HepG2 (cell line): ENCODE results near the gene RASSF7. TPM values are rescaled to one million over a fixed set of nuclear protein-coding genes. Genes with fewer than 3 reads are reported as not detected.

Experiments used
- AGO1 ChIP-seq: fragments of 200-400 bp; formaldehyde crosslinking; IDR thresholded peaks from 2 replicates; pipeline ENCODE4 v1.6.1; 2017; ENCODE audit warnings: mild to moderate bottlenecking, low read depth, low read length, moderate library complexity; ENCODE audit not compliant: poor library complexity, severe bottlenecking
- CCAR2 ChIP-seq: fragments of 200-400 bp; formaldehyde crosslinking; optimal IDR thresholded peaks from 2 replicates; pipeline ENCODE3; 2018; ENCODE audit warnings: low read depth, mild to moderate bottlenecking, low read length, moderate library complexity
- EEA1 ChIP-seq: sonication (generic); formaldehyde crosslinking; IDR thresholded peaks from 2 replicates; pipeline ENCODE4 v1.5.1; 2020; ENCODE audit warnings: mild to moderate bottlenecking, missing genetic modification reagents, borderline replicate concordance
- IKZF4 ChIP-seq: sonication (generic); formaldehyde crosslinking; IDR thresholded peaks from 2 replicates; pipeline ENCODE4 v1.5.1; 2020; ENCODE audit warnings: borderline replicate concordance, mild to moderate bottlenecking, low read depth, missing genetic modification reagents; ENCODE audit errors: not compliant biosample characterization
- NR3C1 ChIP-seq: sonication (generic); formaldehyde crosslinking; IDR thresholded peaks from 2 replicates; pipeline ENCODE4 v1.4.0; 2020; ENCODE audit warnings: missing genetic modification reagents
- TBX3 ChIP-seq: fragments of 450-650 bp; IDR thresholded peaks from 2 replicates; pipeline ENCODE4 v1.6.1; 2017; ENCODE audit warnings: antibody characterized with exemption, mild to moderate bottlenecking, inconsistent platforms, borderline replicate concordance
- TCF7L2 ChIP-seq: IDR thresholded peaks from 2 replicates; pipeline ENCODE4 v1.6.1; 2011; ENCODE audit warnings: mild to moderate bottlenecking, low read depth, low read length, moderate library complexity
- ZFP90 ChIP-seq: sonication (generic); formaldehyde crosslinking; IDR thresholded peaks from 2 replicates; pipeline ENCODE4 v1.8.0; 2022; ENCODE audit warnings: missing genetic modification reagents, mild to moderate bottlenecking, inconsistent platforms, borderline replicate concordance
- polyA plus RNA-seq, 8 experiments: library from polyadenylated mRNA; depleted of rRNA in 3 of 8; stranded (reverse) in 7 of 8; unstranded in 1 of 8; fragments of >200 nt; fragmentation: Illumina TruSeq in 4 of 8; extraction: Trizol in 4 of 8; gene quantifications; 2 replicates each; pipeline versions ENCODE4 v1.2.1 to v1.2.3, GENCODE V29; 2011 to 2016; ENCODE audit warnings: low read depth in 4 of 8, missing spikeins in 1 of 8, mixed read lengths in 1 of 8; ENCODE audit not compliant: insufficient read depth in 1 of 8
- total RNA-seq, 5 experiments: library from RNA; depleted of rRNA; stranded (reverse); fragments of >200 nt; fragmentation: Illumina TruSeq; extraction: Trizol; gene quantifications; 2 replicates each; pipeline ENCODE4 v1.2.3, GENCODE V29; 2016; ENCODE audit warnings: low read depth in 1 of 5
- TF ChIP-seq, protein P1 (sequence below): IDR thresholded peaks from 2 replicates; pipeline ENCODE4 v1.6.1; 2016; ENCODE audit warnings: low read depth, missing genetic modification reagents, missing compliant biosample characterization
- TF ChIP-seq, protein P2 (sequence below): IDR thresholded peaks from 2 replicates; pipeline ENCODE4 v1.6.1; 2016; ENCODE audit warnings: low read depth
- TF ChIP-seq, protein P3 (sequence below): sonication (generic); formaldehyde crosslinking; IDR thresholded peaks from 2 replicates; pipeline ENCODE4 v1.8.0; 2022; ENCODE audit warnings: missing genetic modification reagents, low read depth, mild to moderate bottlenecking, borderline replicate concordance
- TF ChIP-seq, protein P4 (sequence below): IDR thresholded peaks from 2 replicates; pipeline ENCODE4 v1.6.1; 2016; ENCODE audit warnings: missing compliant biosample characterization, missing genetic modification reagents, borderline replicate concordance
- TF ChIP-seq, protein P5 (sequence below): sonication (generic); formaldehyde crosslinking; IDR thresholded peaks from 2 replicates; pipeline ENCODE4 v1.9.0; 2021; ENCODE audit warnings: missing genetic modification reagents, borderline replicate concordance
- TF ChIP-seq, protein P6 (sequence below): sonication (generic); formaldehyde crosslinking; IDR thresholded peaks from 2 replicates; pipeline ENCODE4 v1.4.0; 2020; ENCODE audit warnings: mild to moderate bottlenecking, missing genetic modification reagents

RASSF7 gene
- total and polyA plus RNA-seq, 2 of the 13 experiments (the other 11 are each of a cell fraction or from before 2014, with no cell fraction given): 20.2 to 28.6 TPM

DNA sequence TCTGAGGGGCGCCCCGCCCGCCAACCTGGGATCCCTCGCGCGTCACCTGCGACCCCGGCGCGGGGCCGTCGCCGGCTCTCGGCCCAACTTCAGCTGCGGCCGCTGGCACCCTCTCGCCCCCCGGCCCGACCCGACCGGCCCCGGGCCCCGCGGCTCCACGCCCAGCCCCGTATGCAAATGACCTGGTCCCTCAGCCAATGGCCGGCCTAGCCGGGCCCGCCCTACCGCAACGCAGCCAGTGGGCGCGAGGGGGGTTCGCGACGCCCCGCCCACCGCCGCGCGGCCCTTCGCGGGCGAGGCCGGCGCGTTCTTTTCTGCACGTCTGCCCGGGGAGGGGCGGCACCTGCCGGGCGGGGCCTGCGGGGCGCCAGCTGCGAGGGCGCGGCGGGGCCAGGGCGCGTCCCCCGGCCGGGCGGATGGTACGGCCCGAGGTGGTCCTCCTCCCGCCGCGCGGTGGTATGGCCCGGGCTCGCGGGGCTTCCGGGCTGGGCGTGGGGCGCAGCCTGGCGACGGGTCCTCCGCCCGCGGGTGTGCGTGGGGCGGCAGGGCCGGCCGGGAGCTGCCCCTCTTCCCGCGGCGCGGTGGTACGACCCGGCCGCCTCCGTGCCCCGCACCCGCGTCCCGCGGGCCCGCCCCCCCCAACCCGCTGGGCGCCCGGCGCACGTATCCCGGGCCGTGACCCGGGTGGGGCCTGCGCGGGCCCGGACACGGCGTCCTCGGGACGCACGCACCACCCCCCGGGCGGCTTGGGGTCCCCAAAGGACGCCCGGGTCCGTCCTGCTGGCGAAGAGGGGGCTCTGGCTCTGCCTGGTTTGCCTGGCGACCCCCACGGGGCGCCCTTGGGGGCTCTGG is 7.8 kb downstream of the RASSF7 start (continued):
- TF ChIP-seq, protein P1, sequence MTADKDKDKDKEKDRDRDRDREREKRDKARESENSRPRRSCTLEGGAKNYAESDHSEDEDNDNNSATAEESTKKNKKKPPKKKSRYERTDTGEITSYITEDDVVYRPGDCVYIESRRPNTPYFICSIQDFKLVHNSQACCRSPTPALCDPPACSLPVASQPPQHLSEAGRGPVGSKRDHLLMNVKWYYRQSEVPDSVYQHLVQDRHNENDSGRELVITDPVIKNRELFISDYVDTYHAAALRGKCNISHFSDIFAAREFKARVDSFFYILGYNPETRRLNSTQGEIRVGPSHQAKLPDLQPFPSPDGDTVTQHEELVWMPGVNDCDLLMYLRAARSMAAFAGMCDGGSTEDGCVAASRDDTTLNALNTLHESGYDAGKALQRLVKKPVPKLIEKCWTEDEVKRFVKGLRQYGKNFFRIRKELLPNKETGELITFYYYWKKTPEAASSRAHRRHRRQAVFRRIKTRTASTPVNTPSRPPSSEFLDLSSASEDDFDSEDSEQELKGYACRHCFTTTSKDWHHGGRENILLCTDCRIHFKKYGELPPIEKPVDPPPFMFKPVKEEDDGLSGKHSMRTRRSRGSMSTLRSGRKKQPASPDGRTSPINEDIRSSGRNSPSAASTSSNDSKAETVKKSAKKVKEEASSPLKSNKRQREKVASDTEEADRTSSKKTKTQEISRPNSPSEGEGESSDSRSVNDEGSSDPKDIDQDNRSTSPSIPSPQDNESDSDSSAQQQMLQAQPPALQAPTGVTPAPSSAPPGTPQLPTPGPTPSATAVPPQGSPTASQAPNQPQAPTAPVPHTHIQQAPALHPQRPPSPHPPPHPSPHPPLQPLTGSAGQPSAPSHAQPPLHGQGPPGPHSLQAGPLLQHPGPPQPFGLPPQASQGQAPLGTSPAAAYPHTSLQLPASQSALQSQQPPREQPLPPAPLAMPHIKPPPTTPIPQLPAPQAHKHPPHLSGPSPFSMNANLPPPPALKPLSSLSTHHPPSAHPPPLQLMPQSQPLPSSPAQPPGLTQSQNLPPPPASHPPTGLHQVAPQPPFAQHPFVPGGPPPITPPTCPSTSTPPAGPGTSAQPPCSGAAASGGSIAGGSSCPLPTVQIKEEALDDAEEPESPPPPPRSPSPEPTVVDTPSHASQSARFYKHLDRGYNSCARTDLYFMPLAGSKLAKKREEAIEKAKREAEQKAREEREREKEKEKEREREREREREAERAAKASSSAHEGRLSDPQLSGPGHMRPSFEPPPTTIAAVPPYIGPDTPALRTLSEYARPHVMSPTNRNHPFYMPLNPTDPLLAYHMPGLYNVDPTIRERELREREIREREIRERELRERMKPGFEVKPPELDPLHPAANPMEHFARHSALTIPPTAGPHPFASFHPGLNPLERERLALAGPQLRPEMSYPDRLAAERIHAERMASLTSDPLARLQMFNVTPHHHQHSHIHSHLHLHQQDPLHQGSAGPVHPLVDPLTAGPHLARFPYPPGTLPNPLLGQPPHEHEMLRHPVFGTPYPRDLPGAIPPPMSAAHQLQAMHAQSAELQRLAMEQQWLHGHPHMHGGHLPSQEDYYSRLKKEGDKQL (CRISPR knock-in tag): no peak
- TF ChIP-seq, protein P2, sequence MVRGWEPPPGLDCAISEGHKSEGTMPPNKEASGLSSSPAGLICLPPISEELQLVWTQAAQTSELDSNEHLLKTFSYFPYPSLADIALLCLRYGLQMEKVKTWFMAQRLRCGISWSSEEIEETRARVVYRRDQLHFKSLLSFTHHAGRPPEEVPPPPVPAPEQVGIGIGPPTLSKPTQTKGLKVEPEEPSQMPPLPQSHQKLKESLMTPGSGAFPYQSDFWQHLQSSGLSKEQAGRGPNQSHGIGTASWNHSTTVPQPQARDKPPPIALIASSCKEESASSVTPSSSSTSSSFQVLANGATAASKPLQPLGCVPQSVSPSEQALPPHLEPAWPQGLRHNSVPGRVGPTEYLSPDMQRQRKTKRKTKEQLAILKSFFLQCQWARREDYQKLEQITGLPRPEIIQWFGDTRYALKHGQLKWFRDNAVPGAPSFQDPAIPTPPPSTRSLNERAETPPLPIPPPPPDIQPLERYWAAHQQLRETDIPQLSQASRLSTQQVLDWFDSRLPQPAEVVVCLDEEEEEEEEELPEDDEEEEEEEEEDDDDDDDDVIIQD: no peak
- TF ChIP-seq CCAR2 (no peak), ZFP90 (no peak), EEA1 (no peak), IKZF4 (CRISPR knock-in tag) (no peak), NR3C1 (CRISPR knock-in tag) (no peak), TCF7L2 (no peak), TBX3 (no peak), AGO1 (no peak)
- TF ChIP-seq, protein P3, sequence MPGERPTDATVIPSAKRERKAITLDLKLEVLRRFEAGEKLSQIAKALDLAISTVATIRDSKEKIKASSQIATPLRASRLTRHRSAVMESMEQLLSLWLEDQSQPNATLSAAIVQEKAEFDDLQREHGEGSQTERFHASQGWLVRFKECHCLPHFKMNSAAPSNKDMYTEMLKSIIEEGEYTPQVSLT: no peak
- TF ChIP-seq, protein P4, sequence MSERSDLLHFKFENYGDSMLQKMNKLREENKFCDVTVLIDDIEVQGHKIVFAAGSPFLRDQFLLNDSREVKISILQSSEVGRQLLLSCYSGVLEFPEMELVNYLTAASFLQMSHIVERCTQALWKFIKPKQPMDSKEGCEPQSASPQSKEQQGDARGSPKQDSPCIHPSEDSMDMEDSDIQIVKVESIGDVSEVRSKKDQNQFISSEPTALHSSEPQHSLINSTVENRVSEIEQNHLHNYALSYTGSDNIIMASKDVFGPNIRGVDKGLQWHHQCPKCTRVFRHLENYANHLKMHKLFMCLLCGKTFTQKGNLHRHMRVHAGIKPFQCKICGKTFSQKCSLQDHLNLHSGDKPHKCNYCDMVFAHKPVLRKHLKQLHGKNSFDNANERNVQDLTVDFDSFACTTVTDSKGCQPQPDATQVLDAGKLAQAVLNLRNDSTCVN (CRISPR knock-in tag): no peak
- TF ChIP-seq, protein P5, sequence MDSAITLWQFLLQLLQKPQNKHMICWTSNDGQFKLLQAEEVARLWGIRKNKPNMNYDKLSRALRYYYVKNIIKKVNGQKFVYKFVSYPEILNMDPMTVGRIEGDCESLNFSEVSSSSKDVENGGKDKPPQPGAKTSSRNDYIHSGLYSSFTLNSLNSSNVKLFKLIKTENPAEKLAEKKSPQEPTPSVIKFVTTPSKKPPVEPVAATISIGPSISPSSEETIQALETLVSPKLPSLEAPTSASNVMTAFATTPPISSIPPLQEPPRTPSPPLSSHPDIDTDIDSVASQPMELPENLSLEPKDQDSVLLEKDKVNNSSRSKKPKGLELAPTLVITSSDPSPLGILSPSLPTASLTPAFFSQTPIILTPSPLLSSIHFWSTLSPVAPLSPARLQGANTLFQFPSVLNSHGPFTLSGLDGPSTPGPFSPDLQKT (CRISPR knock-in tag): no peak
- TF ChIP-seq, protein P6, sequence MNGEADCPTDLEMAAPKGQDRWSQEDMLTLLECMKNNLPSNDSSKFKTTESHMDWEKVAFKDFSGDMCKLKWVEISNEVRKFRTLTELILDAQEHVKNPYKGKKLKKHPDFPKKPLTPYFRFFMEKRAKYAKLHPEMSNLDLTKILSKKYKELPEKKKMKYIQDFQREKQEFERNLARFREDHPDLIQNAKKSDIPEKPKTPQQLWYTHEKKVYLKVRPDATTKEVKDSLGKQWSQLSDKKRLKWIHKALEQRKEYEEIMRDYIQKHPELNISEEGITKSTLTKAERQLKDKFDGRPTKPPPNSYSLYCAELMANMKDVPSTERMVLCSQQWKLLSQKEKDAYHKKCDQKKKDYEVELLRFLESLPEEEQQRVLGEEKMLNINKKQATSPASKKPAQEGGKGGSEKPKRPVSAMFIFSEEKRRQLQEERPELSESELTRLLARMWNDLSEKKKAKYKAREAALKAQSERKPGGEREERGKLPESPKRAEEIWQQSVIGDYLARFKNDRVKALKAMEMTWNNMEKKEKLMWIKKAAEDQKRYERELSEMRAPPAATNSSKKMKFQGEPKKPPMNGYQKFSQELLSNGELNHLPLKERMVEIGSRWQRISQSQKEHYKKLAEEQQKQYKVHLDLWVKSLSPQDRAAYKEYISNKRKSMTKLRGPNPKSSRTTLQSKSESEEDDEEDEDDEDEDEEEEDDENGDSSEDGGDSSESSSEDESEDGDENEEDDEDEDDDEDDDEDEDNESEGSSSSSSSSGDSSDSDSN (CRISPR knock-in tag): peak; percentile 6; the same call in 1 of the 2 replicates
